ENCODE data around the gene LAMA3. TPM values are rescaled to one million over a fixed set of nuclear protein-coding genes. Genes with fewer than 3 reads are reported as not detected.

Gene LAMA3
- total and polyA plus RNA-seq, 12 donors = 0.89 to 5.3 (median 3.3) TPM

DNA sequence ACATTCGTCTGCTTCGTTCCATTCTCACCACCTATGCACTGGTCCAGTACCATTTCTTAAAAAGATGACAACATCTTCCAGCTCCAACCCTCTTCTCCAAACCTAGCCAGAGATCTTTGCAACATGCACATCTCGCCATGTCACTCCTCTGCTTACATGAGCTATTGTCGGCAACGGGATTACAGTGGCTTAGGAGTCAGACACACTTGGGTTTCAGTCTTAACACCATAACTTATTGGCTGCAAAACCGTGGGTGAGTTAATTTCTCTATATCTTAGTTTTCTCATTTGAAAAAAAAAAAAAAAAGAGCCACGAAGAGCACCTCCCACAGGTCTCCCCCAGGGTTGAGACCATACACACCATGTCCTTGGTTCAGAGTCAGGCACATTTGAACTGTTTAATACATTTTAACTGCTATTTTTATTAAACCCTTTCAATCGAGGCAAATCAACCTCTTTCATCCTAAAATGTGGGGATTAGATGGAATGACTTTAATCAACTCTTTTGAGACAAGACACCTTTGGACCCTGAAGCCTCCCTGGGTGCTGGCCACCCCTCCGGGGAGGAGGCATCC lies 27.4 kb upstream of the LAMA3 start:
- ATAC-seq (peak in 2 of 8 donors; percentile 13), DNase-seq (no peak)
- TF ChIP-seq, protein P1, sequence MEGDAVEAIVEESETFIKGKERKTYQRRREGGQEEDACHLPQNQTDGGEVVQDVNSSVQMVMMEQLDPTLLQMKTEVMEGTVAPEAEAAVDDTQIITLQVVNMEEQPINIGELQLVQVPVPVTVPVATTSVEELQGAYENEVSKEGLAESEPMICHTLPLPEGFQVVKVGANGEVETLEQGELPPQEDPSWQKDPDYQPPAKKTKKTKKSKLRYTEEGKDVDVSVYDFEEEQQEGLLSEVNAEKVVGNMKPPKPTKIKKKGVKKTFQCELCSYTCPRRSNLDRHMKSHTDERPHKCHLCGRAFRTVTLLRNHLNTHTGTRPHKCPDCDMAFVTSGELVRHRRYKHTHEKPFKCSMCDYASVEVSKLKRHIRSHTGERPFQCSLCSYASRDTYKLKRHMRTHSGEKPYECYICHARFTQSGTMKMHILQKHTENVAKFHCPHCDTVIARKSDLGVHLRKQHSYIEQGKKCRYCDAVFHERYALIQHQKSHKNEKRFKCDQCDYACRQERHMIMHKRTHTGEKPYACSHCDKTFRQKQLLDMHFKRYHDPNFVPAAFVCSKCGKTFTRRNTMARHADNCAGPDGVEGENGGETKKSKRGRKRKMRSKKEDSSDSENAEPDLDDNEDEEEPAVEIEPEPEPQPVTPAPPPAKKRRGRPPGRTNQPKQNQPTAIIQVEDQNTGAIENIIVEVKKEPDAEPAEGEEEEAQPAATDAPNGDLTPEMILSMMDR (IDR thresholded peaks at IDR 0.05) = no peak
- Histone ChIP-seq H3K9me3 (no peaks in the 10 kb centered on the region), H3K4me1 (peaks cover 0 to 22% (median 6%) of the 10 kb centered on the region in 9 donors), H3K27ac (peak overlapping the region in 8 of 10 donors; percentile 37 to 84 (median 68)), H3K27me3 (peaks cover 0 to 68% (median 0%) of the 10 kb centered on the region in 7 donors), H3K4me3 (peak overlapping the region; percentile 44 to 82 (median 70)), H3K36me3 (no peaks in the 10 kb centered on the region)
- intact Hi-C loops (cut with DNase I) = no loop called here
- WGBS, 2 donors = 55 to 65% methylated on average over 9 of the region's 9 CpGs

DNA sequence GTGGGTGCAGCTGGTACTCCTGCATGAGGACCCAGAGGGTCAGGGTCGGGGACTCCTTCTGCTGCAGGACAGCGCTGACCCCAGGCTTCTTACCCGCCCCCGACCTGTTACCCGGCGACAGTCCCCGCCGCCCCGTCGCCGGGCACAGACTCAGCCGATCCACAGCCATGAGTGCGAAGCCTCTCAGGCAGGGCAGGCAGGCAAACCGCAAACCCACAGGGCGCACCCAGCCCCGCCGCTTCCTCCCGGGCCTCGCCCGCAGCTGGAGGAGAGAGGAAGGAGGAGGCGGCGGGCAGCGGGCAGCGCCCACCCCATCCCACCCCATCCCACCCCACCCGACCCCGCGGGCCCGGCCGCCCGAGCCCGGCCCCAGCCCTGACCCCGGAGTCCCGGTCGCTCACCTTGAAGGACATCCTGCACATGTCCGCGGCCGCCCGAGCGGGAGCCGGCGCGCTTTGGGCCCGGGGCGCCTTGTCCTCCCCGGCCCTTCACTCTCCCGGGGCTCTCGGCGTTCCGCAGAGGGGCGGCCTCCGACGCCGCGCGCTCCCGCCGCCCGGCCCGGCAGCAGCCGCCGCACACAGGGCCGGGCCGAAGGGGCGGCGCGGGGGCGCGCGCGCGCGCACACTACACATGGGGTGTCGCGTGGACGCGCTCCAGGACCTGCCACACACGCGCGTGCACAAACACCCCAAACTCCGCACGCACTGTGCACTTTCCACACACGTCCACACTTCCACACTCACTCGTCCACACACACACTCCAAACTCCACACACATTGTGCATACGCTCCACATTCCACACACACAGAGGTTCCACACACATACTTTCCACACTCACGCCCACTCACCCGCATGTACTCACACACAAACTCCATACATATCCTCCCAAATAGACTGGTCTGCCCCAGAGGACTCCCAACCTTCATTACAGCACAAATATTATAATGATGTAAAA lies 26.7 kb upstream of the LAMA3 start, which contains the start of gene ANKRD29:
ANKRD29 (minus strand) TSS at position 603 of the 955 bp plus-strand sequence; CDS start at position 422, 181 bp downstream.
- peak; percentile 80 to 90 (median 86) for ATAC-seq
- peaks cover 0 to 68% (median 0%) of the 10 kb centered on the region in 7 donors for H3K27me3 ChIP-seq
- peaks cover 0 to 22% (median 6%) of the 10 kb centered on the region in 9 donors for H3K4me1 ChIP-seq
- peak within 1 kb of the TSS in 9 of 10 donors; percentile 37 to 84 (median 65) for H3K27ac ChIP-seq
- peak; percentile 32 to 62 for DNase-seq
- H3K36me3 ChIP-seq = no peaks in the 10 kb centered on the region
- 1 to 2% methylated on average over 66 to 85 of the region's 86 CpGs for WGBS, 2 donors
- peak within 1 kb of the TSS; percentile 44 to 82 (median 70) for H3K4me3 ChIP-seq
- TF ChIP-seq, protein P1 (IDR thresholded peaks at IDR 0.05) = no peak
- H3K9me3 ChIP-seq = no peaks in the 10 kb centered on the region
- intact Hi-C loops (cut with DNase I) = no loop called here

DNA sequence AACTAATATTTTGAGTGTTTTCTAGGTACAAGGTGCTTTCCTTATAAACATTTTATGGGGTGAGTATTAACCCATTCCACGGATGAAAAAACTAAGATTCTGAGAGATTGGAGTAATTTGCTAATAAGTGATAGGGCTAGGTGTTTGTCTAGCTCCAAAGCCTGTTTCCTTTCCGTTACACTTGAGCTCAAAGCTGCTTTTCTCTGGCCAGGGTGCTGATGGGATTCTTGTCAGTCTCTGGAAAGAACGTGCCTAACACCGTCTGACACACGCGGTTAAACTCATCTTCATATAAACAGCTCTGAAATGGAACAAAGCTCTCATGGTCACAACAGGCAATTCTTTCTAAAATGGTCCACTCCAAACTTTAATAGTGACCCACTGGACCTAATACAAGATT lies 24.6 kb upstream of the LAMA3 start:
- intact Hi-C loops (cut with DNase I) = no loop called here
- Histone ChIP-seq H3K4me1 (peaks cover 2 to 37% (median 11%) of the 10 kb centered on the region in 9 donors), H3K9me3 (no peaks in the 10 kb centered on the region), H3K27ac (no peak overlapping the region), H3K36me3 (no peaks in the 10 kb centered on the region), H3K27me3 (peaks cover 0 to 56% (median 0%) of the 10 kb centered on the region in 7 donors), H3K4me3 (no peak overlapping the region)
- TF ChIP-seq, protein P1 (IDR thresholded peaks at IDR 0.05) = no peak
- 44 to 58% methylated on average over 6 of the region's 6 CpGs for WGBS, 2 donors
- DNase-seq (no peak), ATAC-seq (no peak)

DNA sequence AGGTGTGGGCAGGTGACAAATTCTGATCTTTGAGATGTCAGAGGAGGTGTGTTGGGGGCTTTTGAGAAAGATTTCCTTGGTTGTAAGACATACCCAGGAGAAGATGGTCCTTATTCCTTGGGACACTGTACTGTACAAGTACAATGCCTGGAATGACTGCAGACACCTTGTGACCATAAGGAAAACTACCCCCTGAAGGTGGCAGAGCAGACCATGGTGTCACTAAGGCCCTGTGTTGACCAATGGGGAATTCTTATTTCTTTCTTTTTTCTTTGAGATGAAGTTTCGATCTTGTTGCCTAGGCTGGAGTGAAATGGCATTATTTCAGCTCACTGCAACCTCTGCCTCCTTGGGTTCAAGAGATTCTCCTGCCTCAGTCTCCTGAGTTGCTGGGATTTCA lies 22.1 kb upstream of the LAMA3 start:
- no peak overlapping the region for H3K4me3 ChIP-seq
- H3K36me3 ChIP-seq = no peaks in the 10 kb centered on the region
- WGBS, 2 donors = 80 to 100% methylated on average over 1 of the region's 1 CpG
- intact Hi-C loops (cut with DNase I) = no loop called here
- no peak overlapping the region for H3K27ac ChIP-seq
- peaks cover 0 to 31% (median 0%) of the 10 kb centered on the region in 7 donors for H3K27me3 ChIP-seq
- ATAC-seq = no peak
- TF ChIP-seq, protein P1 (IDR thresholded peaks at IDR 0.05) = no peak
- DNase-seq = no peak
- H3K9me3 ChIP-seq = no peaks in the 10 kb centered on the region
- peaks cover 0 to 43% (median 8%) of the 10 kb centered on the region in 9 donors for H3K4me1 ChIP-seq

Data from heart right ventricle (tissue), 16 donors.